SIG-M5 (cell line): ENCODE results near the gene DSC3.

Experiments used
- DNase-seq: peaks from one replicate; lab custom pipeline; 2025; lab: John Stamatoyannopoulos, UW

The DSC3 gene

DNA sequence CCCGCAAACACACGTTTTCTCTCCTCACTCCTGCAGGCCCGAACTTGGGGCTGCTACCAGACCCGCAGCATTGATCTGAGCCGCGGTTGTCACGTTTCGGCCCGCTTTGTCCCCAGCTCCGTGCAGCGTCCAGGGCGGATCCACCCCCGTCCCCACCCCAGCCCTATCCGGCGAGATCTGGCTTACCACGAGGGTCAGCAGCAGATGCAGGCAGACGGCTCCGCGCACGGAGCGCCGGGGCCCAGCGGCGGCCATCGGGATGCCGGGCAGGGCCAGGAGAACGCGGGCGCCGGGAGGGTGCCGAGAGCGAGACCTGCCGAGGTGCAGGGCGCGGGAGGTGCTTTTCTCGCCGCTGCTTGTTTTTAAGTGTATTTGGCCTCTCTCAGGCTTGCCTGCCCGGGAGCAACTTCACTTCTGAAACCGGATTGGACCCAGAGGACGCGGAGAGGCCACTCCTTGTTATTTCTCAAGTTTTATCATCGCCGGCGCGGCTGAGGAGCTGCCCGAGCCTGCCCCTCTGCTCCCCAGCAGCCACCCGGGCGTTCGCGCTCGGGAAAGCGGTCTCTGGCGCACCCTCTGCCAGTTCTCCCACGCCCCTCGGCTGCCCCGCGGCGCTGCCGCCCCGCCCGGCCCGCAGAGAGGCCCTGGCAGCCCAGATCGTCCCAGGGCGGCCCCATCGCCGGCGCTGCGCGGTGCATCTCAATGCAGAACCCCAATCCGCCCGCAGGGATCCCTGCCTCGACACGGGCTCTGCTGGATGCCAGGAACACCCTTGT, at the start of gene DSC3:
Gene DSC3, minus strand, starts transcription at position 337 of the 776 bp plus-strand sequence. Its CDS starts 82 bp downstream, at position 255.
- no peak for DNase-seq

DNA sequence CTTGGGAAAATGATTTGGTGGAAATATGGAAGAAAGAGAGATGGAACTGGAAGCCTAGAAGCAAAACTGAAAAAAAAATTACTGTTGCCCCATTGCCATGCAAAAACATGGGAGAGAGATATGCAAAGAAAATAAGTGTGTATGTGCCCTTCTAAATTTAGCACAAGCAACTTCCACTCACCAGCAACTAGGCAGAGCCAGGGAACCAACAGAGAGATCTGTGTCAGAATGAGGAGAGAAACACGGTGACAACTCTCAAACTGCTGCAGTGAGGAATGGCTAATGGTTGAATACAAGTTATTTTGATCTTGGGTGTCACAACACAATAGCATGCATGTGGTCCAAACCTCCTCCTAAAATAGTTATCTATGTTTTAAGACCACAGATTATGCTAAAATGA, 48.8 kb upstream of the DSC3 start:
- DNase-seq, result no peak

- DNase-seq, result no peak
Measured at GRCh38 chr18:31088532-31088931, 46.0 kb upstream of the DSC3 start.

DNA sequence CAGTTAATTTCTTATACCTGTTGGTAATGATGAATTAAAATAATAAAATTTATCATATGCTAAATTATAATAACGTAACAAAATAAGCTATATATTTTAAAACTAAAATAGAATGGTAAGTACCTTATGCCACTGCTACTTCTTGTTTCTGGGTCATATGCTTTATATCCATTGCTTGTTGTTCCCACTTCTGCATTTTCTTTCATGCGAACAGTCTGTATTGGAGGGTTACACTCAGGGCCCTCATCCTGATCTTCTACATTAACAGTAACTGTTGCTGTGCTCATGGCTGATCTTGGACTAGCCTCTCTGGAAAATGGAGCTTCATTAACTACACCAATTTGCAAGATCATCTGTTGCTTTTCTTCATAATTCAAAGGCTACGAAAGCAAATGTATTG, 37.4 kb upstream of the DSC3 start:
- DNase-seq, result no peak

- no peak for DNase-seq
Measured at GRCh38 chr18:31077878-31078277, 35.3 kb upstream of the DSC3 start.

- no peak for DNase-seq
Measured at GRCh38 chr18:31072175-31072574, 29.6 kb upstream of the DSC3 start.

- DNase-seq, result no peak
Measured at GRCh38 chr18:31070206-31070605, 27.7 kb upstream of the DSC3 start.

GRCh38 chr18:31066266-31066665, 23.7 kb upstream of the DSC3 start:
- no peak for DNase-seq

- no peak for DNase-seq
Measured at GRCh38 chr18:31065036-31065773, 22.7 kb upstream of the DSC3 start.

- DNase-seq, result no peak
Measured at GRCh38 chr18:31064130-31064529, 21.6 kb upstream of the DSC3 start.

GRCh38 chr18:31061945-31062344, 19.4 kb upstream of the DSC3 start:
- no peak for DNase-seq

GRCh38 chr18:31058897-31059296, 16.4 kb upstream of the DSC3 start:
- DNase-seq, result no peak

- DNase-seq, result no peak
Measured at GRCh38 chr18:31057917-31058316, 15.4 kb upstream of the DSC3 start.

- DNase-seq, result no peak
Measured at GRCh38 chr18:31057051-31057450, 14.5 kb upstream of the DSC3 start.

DNA sequence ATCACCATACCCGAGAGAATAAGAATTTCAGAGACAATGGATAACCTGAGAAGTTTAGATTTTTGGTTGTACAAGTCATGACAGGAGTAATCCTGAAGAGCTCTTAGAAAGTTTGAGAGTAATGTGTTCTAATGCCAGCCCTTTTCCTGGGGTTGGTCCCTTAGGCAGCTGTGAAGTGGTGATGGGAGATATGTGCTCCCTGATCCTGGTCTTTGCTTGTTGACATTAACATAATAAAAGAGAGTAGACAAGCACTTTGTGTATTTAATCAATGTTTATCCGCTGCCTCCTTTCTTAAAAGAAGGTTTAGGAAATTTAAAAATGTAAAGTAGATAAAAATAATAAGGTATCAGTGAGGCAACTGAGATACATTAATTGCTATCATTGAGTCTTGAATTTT, 13.8 kb upstream of the DSC3 start:
- no peak for DNase-seq

- DNase-seq, result no peak
Measured at GRCh38 chr18:31050635-31051034, 8.1 kb upstream of the DSC3 start.

- no peak for DNase-seq
Measured at GRCh38 chr18:31049189-31049588, 6.6 kb upstream of the DSC3 start.

DNA sequence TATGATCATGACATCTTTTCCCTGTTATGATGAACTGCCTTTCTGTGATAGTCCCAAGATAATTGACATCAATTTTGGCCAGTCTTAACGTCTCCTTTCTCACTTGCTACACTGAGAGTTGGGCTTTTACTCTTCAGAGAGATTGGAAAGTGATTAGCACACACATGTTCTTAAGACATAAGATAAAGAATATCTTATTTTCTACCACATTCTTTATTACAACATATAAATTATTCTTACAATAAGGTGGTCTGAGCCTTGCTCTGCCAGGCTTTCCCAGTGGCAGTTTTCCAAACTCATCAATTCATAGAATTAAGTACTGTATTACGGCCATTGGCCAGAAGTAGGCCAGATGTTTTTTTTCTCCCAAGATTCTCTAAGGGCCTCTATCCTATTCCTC, 5.7 kb upstream of the DSC3 start:
- DNase-seq, result no peak

DNA sequence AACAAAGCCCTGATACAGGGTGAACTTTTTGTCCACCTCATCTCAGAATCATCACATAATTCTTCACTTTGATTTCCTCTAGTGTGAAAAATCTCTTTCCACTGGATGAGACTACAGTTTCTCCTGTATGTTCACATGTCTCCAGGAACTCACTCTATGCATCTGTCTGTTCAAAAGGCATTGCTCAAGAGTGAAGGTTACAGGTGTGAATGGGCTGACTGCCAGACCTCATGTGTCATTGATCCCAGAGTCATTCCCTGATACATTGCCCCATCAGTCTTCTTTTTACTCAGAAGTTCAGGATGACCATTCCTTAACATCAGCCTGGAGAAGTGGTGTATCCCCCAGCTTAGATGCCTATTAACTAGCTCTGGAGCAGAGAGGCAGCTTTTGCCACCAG, 4.4 kb upstream of the DSC3 start:
- no peak for DNase-seq

DNA sequence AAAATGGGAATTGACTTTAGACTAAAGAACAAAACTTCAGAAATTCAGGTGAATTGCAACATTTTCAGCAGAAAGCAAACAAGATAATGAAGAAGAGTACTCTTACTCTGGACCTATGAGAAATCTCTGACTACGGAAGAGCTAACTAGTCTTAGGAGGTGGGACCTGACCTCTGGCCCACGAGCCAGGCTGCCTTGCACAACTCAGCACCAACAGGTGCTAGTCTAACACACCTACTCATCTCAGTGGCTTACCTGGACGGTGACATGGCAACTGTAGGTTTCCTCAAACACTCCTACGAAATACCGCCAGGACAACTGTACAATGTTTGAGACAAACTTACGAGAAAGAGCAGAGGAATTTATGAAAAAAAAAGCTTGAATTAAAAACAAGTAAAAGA, 3.1 kb upstream of the DSC3 start:
- no peak for DNase-seq

DNA sequence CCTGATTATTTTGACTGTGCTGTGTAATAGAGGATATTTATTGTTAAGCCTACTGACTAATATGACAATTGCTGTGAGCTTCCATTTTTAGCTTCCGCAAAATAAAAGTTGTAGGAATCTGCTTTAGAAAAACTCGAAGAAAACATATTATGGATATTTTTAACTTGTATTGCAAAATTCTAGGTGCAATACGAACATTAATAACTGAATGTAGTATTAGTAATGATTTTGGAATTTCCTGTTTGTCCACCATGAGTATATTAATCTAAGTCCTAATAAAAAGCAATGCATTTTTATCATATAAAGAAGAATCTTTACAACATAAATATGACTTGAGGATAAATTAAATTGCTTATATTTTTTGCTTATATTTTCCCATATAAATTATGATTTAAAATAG, 2.4 kb upstream of the DSC3 start:
- DNase-seq, result no peak

- DNase-seq, result no peak
Measured at GRCh38 chr18:31043709-31044108, 1.2 kb upstream of the DSC3 start.

DNA sequence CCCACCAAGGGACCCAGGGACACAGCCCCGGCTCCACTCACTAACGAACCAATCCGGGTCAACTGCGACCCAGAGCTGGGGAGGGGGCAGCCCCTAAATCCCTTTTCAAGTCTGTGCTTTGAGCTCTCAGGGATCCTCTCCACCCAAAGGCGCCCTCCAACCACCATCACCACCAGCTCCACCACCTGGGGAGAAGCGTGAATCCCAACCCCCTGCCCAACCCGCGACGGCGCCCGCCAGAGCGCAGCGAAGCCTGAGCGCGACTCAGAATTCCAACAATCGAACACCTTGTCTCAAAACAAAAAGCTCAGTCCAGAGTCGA, 497 bp downstream of the DSC3 start:
- DNase-seq, result no peak
